Measurements from ENCODE around the gene DRC1. TPM values are rescaled to one million over a fixed set of nuclear protein-coding genes. Genes with fewer than 3 reads are reported as not detected.

Gene DRC1
- total and polyA plus RNA-seq, 4 donors: 4.6 to 11.3 (median 6.0) TPM

DNA sequence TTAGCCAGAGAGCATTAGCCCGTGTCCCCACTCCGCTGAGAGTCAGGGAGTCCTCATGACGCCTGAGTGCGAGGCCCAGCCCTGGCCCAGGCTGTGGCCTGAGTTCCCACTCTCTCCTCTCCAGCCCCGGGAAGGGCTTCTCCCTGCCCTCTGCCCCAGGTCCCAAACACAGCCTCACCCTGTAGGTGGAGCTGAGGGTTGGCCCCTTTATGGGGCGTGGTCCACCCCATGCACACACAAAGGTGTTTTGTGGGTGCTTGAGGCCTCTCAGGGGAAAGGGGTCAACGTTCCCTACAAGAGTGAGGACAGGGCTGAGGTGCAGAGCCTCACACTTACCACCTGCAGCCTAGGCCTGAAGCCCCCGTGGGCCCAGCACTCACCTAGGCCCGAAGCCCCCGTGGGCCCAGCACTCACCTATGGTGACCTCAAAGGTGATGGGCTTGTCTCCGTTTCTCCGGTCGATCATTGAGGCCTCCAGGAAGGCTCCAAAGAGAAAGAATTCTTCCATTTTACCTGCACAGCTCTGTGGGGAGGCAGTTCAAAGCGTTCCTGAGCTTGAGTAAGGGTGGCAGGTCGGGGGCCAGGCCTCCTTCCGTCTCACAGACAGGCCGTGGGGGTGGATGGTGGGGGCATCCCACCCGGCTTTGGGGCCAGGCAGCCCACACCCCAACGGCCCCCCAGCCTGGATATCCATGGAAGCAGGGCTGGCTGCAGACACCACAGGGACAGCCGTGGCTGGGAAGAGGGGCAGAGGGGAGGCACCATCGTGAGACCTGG is 78.3 kb downstream of the DRC1 start:
- Histone ChIP-seq H3K4me3 (ENCODE audit: low read depth, low read length) (no peak overlapping the region), H3K27ac (ENCODE audit: low read depth, low read length) (no peak overlapping the region), H3K36me3 (ENCODE audit: control insufficient read depth, insufficient read depth, low read length) (peaks cover 24% of the 10 kb centered on the region), H3K9me3 (ENCODE audit: control insufficient read depth, insufficient read depth, low read length) (no peaks in the 10 kb centered on the region), H3K4me1 (ENCODE audit: control insufficient read depth, insufficient read depth, low read length) (peaks cover 27% of the 10 kb centered on the region), H3K27me3 (ENCODE audit: control insufficient read depth, insufficient read depth, low read length) (no peaks in the 10 kb centered on the region)
- 88% methylated on average over 13 of the region's 21 CpGs for WGBS (ENCODE audit: insufficient coverage)
- DNase-seq (ENCODE audit: low read depth in 4 of 6, low spot score in 6 of 6): no peak

DNA sequence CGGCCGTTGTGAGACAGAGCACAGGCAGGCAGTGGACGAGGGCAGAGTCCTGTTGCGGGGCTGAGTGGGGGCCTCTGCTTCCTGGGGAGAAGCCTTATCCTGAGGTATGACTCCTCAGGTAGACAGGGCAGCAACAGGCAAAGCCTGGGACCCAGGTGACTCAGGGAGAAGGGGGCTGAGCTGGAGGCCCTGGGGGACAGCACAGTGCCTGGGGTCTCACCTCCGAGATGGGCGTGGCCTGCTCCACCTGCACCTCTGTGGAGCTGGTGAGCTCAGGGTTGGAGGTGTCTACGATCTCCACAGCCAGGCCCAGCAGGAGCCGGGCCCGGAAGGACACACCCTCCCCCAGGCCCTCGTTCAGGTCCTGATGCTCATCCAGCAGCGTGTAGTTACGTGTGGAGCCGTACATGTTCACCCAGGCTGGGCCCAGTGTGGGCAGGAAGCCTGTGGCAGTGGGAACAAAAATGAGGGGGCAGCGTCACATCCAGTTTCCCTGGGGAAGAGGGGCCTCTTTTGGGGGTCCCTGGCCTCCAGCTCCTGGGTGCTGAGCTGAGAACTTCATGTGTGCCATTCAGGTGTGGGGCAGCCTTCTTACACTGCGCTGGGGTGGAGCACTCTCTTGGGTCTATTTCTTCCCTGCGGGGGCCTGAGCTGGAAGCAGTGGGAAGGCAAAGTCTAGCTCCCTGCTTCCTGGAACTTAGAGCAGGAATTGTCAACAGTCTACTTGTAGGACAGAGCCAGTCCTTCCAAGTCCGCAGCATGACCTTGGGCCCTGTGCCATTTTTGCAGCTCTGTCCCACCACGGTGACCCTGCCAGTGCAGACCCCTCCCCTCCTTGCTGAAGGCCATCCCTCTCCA is 79.1 kb downstream of the DRC1 start:
- peaks cover 27% of the 10 kb centered on the region for H3K4me1 ChIP-seq (ENCODE audit: control insufficient read depth, insufficient read depth, low read length)
- H3K27me3 ChIP-seq (ENCODE audit: control insufficient read depth, insufficient read depth, low read length): no peaks in the 10 kb centered on the region
- H3K9me3 ChIP-seq (ENCODE audit: control insufficient read depth, insufficient read depth, low read length): no peaks in the 10 kb centered on the region
- H3K36me3 ChIP-seq (ENCODE audit: control insufficient read depth, insufficient read depth, low read length): peaks cover 20% of the 10 kb centered on the region
- H3K4me3 ChIP-seq (ENCODE audit: low read depth, low read length): no peak overlapping the region
- no peak overlapping the region for H3K27ac ChIP-seq (ENCODE audit: low read depth, low read length)
- no peak for DNase-seq (ENCODE audit: low read depth in 4 of 6, low spot score in 6 of 6)
- WGBS (ENCODE audit: insufficient coverage): 80% methylated on average over 15 of the region's 18 CpGs

DNA sequence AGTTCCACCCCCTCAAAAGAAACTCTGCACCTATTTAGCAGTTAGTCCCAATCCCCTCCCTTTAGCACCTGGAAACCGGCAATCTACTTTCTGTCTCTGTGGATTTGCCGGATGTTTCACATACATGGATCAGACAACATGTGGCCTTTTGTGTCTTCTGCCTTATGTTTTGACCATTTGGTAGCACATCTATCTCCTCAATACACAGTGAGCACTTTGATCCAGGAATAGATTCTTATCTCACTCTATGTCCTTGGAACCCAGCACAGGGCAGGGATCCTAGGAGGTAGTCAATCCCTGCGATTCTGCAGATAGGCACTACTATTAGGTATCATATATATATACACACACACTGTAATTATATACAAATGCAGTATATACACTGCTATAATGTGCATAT is 80.0 kb downstream of the DRC1 start:
- Histone ChIP-seq H3K36me3 (ENCODE audit: control insufficient read depth, insufficient read depth, low read length) (peaks cover 15% of the 10 kb centered on the region), H3K27ac (ENCODE audit: low read depth, low read length) (no peak overlapping the region), H3K9me3 (ENCODE audit: control insufficient read depth, insufficient read depth, low read length) (no peaks in the 10 kb centered on the region), H3K27me3 (ENCODE audit: control insufficient read depth, insufficient read depth, low read length) (no peaks in the 10 kb centered on the region), H3K4me3 (ENCODE audit: low read depth, low read length) (no peak overlapping the region), H3K4me1 (ENCODE audit: control insufficient read depth, insufficient read depth, low read length) (peaks cover 27% of the 10 kb centered on the region)
- WGBS (ENCODE audit: insufficient coverage): 94% methylated on average over 2 of the region's 3 CpGs
- no peak for DNase-seq (ENCODE audit: low read depth in 4 of 6, low spot score in 6 of 6)

DNA sequence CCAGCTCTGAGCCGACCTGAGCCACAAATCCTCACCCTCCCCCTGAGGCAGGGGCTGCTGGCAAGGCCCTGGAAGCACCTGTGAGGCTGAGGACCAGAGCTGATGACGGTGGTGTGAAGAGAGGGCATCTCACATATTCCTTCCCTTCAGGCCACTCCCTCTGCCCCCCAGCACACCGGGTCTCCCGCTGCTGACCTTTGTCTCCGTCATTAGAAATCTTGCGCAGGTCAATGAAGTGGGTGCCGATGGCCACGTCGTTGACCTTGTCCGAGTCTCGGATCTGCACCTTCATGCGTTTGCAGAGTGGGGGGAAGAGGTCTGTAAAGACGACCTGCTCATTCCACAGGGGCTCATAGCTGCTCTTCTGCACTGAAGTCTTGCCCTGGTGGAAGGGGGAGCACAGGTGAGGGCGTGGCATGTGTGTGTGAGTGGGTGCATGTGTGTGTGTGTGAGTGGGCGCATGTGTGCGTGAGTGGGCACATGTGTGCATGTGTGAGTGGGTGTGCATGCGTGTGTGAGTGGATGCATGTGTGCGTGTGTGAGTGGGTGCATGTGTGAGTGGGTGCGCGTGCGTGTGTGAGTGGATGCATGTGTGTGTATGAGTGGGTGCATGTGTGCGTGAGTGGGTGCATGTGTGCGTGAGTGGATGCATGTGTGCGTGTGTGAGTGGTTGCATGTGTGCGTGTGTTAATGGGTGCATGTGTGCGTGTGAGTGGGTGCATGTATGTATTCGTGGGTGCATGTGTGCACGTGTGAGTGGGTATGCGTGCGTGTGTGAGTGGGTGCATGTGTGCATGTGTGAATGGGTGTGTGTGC is 80.7 kb downstream of the DRC1 start:
- Histone ChIP-seq H3K9me3 (ENCODE audit: control insufficient read depth, insufficient read depth, low read length) (no peaks in the 10 kb centered on the region), H3K27me3 (ENCODE audit: control insufficient read depth, insufficient read depth, low read length) (no peaks in the 10 kb centered on the region), H3K27ac (ENCODE audit: low read depth, low read length) (no peak overlapping the region), H3K4me3 (ENCODE audit: low read depth, low read length) (no peak overlapping the region), H3K4me1 (ENCODE audit: control insufficient read depth, insufficient read depth, low read length) (peaks cover 23% of the 10 kb centered on the region), H3K36me3 (ENCODE audit: control insufficient read depth, insufficient read depth, low read length) (peaks cover 15% of the 10 kb centered on the region)
- DNase-seq (ENCODE audit: low read depth in 4 of 6, low spot score in 6 of 6): no peak
- 92% methylated on average over 28 of the region's 30 CpGs for WGBS (ENCODE audit: insufficient coverage)

DNA sequence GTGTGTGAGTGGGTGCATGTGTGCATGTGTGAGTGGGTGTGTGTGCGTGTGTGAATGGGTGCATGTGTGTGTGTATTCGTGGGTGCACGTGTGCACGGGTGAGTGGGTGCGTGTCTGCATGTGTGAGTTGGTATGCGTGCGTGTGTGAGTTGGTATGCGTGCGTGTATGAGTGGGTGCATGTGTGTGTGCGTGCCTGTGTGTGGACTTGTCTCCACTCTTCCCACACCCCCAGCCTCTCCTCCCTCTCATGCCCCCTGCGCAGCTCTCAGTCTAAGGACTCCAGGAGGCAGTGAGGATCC is 81.3 kb downstream of the DRC1 start:
- peaks cover 21% of the 10 kb centered on the region for H3K4me1 ChIP-seq (ENCODE audit: control insufficient read depth, insufficient read depth, low read length)

DNA sequence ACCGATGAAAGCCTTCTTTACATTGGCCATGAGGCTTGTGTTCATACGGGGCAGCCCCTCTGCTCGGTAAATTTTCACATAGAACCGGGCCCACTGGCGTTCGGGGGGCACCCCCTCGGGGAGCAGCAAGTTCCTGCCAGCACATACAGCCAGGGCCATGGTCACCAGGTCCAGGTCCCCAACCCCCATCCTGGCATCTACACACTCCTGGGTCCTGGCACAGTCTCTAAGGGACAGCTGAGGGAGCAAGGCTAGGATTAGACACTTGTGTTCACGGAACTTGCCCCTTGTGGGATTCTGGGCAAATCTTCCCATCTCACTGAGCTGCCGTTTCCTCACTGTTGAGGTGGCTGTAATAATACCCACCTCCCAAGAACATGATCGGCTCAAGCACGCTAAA is 81.8 kb downstream of the DRC1 start:
- 77% methylated on average over 8 of the region's 11 CpGs for WGBS (ENCODE audit: insufficient coverage)
- DNase-seq (ENCODE audit: low read depth in 4 of 6, low spot score in 6 of 6): no peak
- H3K4me1 ChIP-seq (ENCODE audit: control insufficient read depth, insufficient read depth, low read length): peaks cover 25% of the 10 kb centered on the region
- peaks cover 15% of the 10 kb centered on the region for H3K36me3 ChIP-seq (ENCODE audit: control insufficient read depth, insufficient read depth, low read length)
- no peaks in the 10 kb centered on the region for H3K27me3 ChIP-seq (ENCODE audit: control insufficient read depth, insufficient read depth, low read length)
- H3K9me3 ChIP-seq (ENCODE audit: control insufficient read depth, insufficient read depth, low read length): no peaks in the 10 kb centered on the region
- H3K4me3 ChIP-seq (ENCODE audit: low read depth, low read length): no peak overlapping the region
- H3K27ac ChIP-seq (ENCODE audit: low read depth, low read length): no peak overlapping the region

More for the DNA sequence above, 81.3 kb downstream of the DRC1 start:
- no peaks in the 10 kb centered on the region for H3K9me3 ChIP-seq (ENCODE audit: control insufficient read depth, insufficient read depth, low read length)
- no peak overlapping the region for H3K4me3 ChIP-seq (ENCODE audit: low read depth, low read length)
- H3K27ac ChIP-seq (ENCODE audit: low read depth, low read length): no peak overlapping the region
- no peak for DNase-seq (ENCODE audit: low read depth in 4 of 6, low spot score in 6 of 6)
- H3K36me3 ChIP-seq (ENCODE audit: control insufficient read depth, insufficient read depth, low read length): peaks cover 15% of the 10 kb centered on the region
- H3K27me3 ChIP-seq (ENCODE audit: control insufficient read depth, insufficient read depth, low read length): no peaks in the 10 kb centered on the region
- WGBS (ENCODE audit: insufficient coverage): 100% methylated on average over 6 of the region's 11 CpGs

DNA sequence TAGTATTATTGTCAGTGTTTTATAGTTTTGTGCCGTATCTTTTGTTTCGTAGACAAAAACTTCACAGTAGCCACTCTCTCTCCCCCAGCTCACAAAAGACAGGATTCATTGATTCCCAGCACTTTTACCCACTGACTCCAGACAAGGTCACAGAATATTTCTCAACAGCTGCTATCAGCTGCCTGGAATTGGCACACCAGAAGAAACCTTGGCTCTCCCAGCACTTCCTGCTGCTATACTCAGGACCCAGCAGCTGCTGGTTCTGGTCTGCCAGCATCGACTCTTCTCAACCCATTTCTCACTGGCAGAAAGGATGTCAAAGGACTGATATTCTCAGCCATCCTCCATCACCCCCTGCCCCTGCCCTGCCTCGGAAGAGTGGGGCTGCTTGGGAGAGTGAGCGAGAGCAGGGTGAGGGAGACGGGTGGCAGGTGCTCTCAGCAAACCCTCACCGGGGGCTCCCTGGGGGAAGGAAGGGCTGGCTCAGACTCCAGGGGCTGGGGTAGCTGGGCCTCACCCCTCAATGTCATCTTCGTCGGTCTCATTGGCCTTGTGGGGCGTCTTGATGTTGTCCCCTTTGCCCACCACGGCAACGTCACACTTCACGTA is 82.3 kb downstream of the DRC1 start:
- DNase-seq (ENCODE audit: low read depth in 4 of 6, low spot score in 6 of 6): peak in 2 of 6 donors; percentile 15 to 57
- H3K27ac ChIP-seq (ENCODE audit: low read depth, low read length): no peak overlapping the region
- H3K4me1 ChIP-seq (ENCODE audit: control insufficient read depth, insufficient read depth, low read length): peaks cover 31% of the 10 kb centered on the region
- H3K36me3 ChIP-seq (ENCODE audit: control insufficient read depth, insufficient read depth, low read length): peaks cover 14% of the 10 kb centered on the region
- no peak overlapping the region for H3K4me3 ChIP-seq (ENCODE audit: low read depth, low read length)
- H3K27me3 ChIP-seq (ENCODE audit: control insufficient read depth, insufficient read depth, low read length): no peaks in the 10 kb centered on the region
- no peaks in the 10 kb centered on the region for H3K9me3 ChIP-seq (ENCODE audit: control insufficient read depth, insufficient read depth, low read length)
- 88% methylated on average over 3 of the region's 13 CpGs for WGBS (ENCODE audit: insufficient coverage)

DNA sequence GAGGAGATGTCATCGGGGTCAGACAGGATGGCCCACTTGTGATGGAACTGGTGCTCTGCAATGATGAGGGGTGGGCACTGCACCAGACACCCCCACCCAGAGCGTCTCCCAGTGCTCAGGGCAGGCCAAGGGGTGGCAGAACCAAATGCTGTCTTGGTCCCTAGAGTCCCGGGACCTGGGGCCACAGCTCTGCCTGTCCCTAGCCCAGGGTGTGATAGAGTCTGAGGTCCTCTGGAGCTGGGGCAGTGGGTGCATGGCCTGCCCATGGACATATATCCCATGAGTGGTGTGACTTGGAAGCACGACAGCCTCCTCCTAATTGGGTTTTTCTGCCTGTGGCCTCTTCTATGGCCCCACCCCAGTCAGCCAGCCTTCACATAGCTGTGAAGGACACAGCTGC is 82.9 kb downstream of the DRC1 start:
- Histone ChIP-seq H3K36me3 (ENCODE audit: control insufficient read depth, insufficient read depth, low read length) (peaks cover 10% of the 10 kb centered on the region), H3K27ac (ENCODE audit: low read depth, low read length) (no peak overlapping the region), H3K9me3 (ENCODE audit: control insufficient read depth, insufficient read depth, low read length) (no peaks in the 10 kb centered on the region), H3K4me3 (ENCODE audit: low read depth, low read length) (no peak overlapping the region), H3K4me1 (ENCODE audit: control insufficient read depth, insufficient read depth, low read length) (peaks cover 32% of the 10 kb centered on the region), H3K27me3 (ENCODE audit: control insufficient read depth, insufficient read depth, low read length) (no peaks in the 10 kb centered on the region)
- WGBS (ENCODE audit: insufficient coverage): 86% methylated on average over 4 of the region's 4 CpGs
- no peak for DNase-seq (ENCODE audit: low read depth in 4 of 6, low spot score in 6 of 6)

DNA sequence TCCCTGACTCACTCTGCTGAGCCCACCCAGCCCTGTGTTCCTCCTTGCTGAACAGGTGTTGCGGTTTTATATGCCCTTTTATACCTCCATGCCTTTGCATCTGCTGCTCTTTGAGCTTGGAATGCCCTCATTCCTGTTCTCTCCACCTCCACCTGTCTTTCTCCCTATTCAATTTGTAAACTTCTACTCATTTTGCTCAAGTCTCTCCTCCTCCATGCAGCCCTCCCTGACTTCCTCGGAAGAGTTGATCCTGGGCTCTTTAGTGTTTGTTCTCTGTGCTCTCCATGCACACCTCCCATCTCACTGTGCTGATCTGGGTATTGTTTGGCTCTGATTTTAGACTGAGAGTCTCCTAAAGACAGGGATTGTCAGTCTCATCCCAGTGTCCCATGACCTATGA is 83.4 kb downstream of the DRC1 start:
- no peaks in the 10 kb centered on the region for H3K27me3 ChIP-seq (ENCODE audit: control insufficient read depth, insufficient read depth, low read length)
- H3K9me3 ChIP-seq (ENCODE audit: control insufficient read depth, insufficient read depth, low read length): no peaks in the 10 kb centered on the region
- H3K36me3 ChIP-seq (ENCODE audit: control insufficient read depth, insufficient read depth, low read length): peaks cover 4% of the 10 kb centered on the region
- no peak overlapping the region for H3K4me3 ChIP-seq (ENCODE audit: low read depth, low read length)
- no peak overlapping the region for H3K27ac ChIP-seq (ENCODE audit: low read depth, low read length)
- H3K4me1 ChIP-seq (ENCODE audit: control insufficient read depth, insufficient read depth, low read length): peaks cover 32% of the 10 kb centered on the region
- DNase-seq (ENCODE audit: low read depth in 4 of 6, low spot score in 6 of 6): no peak
- WGBS (ENCODE audit: insufficient coverage): 100% methylated on average over 1 of the region's 2 CpGs

Measured in spinal cord (tissue), 10 donors.